HepG2 (cell line): ENCODE results near the gene LMX1B. TPM values are rescaled to one million over a fixed set of nuclear protein-coding genes. Genes with fewer than 3 reads are reported as not detected.

Experiments used
- ATAC-seq: fragments of 200-7000 bp; cut with Tn5 transposase; 3 replicates; pipeline ENCODE4 v1.9.1; 2020; ENCODE audit warnings: mild to moderate bottlenecking, moderate library complexity
- BruUV-seq: library from RNA; stranded (reverse); fragments of 400-500 nt; replicated peaks from 2 replicates; lab custom pipeline; 2021; lab: Mats Ljungman, UMichigan
- CTCF ChIA-PET: fragments of 300-600 bp; formaldehyde crosslinking; extraction: SDS; loops from one replicate; lab custom pipeline; 2021; ENCODE audit warnings: low total read pairs, inconsistent platforms, low intra/inter-chr PET ratio; lab: Yijun Ruan, JAX
- POLR2A ChIA-PET: fragments of 350-600 bp; sonication (Branson Sonifier 250); formaldehyde crosslinking; loops from one replicate; lab custom pipeline; 2020; ENCODE audit warnings: antibody characterized with exemption, inconsistent platforms; lab: Yijun Ruan, JAX
- DNase-seq: peaks from one replicate; pipeline ENCODE4 v3.0.0-alpha.2; 2015; ENCODE audit warnings: low spot score
- FAIRE-seq: peaks from 3 replicates; lab custom pipeline; 2011; peaks lifted over from hg19 to GRCh38; lab: Jason Lieb, UNC
- H2AFZ ChIP-seq: one replicate; pipeline ENCODE4 v1.6.1; 2011; ENCODE audit warnings: low read length, inconsistent platforms
- H3K27ac ChIP-seq: fragments of 300-600 bp; 3 replicates; pipeline ENCODE4 v1.8.0; 2011; ENCODE audit warnings: mixed run types, mild to moderate bottlenecking, mixed read lengths, low read length, inconsistent platforms; ENCODE audit not compliant: insufficient read depth; ENCODE audit errors: extremely low read length
- H3K27me3 ChIP-seq, 2 experiments: fragments of 200-600 bp in 1 of 2; 2 replicates in 1 of 2; 3 replicates in 1 of 2; pipeline versions ENCODE4 v1.6.0 to v1.8.0; 2011; ENCODE audit warnings: low read length in 2 of 2, mild to moderate bottlenecking in 2 of 2, moderate library complexity in 2 of 2, inconsistent platforms in 1 of 2; ENCODE audit not compliant: insufficient read depth in 2 of 2, control insufficient read depth in 1 of 2
- H3K36me3 ChIP-seq, 2 experiments: fragments of 200-600 bp in 1 of 2; replicated peaks in 1 of 2; 2 replicates in 1 of 2; 3 replicates in 1 of 2; pipeline versions ENCODE4 v1.5.1 to v1.8.0; 2011; ENCODE audit warnings: low read length in 2 of 2, inconsistent platforms in 1 of 2; ENCODE audit not compliant: insufficient read depth in 2 of 2, control insufficient read depth in 1 of 2
- H3K4me1 ChIP-seq: 2 replicates; pipeline ENCODE4 v1.5.1; 2012; ENCODE audit warnings: low read length, inconsistent platforms; ENCODE audit not compliant: insufficient read depth
- H3K4me2 ChIP-seq: 2 replicates; pipeline ENCODE4 v1.6.0; 2011; ENCODE audit warnings: low read depth, low read length, inconsistent platforms
- H3K4me3 ChIP-seq, 3 experiments: fragments of 200-600 bp in 1 of 3; sonication (generic), shearing (Covaris generic) in 1 of 3; replicated peaks in 1 of 3; 2 replicates each; pipeline ENCODE4 v1.5.1; 2011 to 2016; ENCODE audit warnings: low read length in 3 of 3, inconsistent platforms in 2 of 3, low read depth in 2 of 3, mild to moderate bottlenecking in 2 of 3, control low read depth in 1 of 3, mixed read lengths in 1 of 3; ENCODE audit not compliant: insufficient read depth in 1 of 3
- H3K79me2 ChIP-seq: one replicate; pipeline ENCODE4 v1.6.1; 2011; ENCODE audit warnings: low read length, inconsistent platforms; ENCODE audit not compliant: insufficient read depth
- H3K9ac ChIP-seq: 2 replicates; pipeline ENCODE4 v1.6.0; 2011; ENCODE audit warnings: mild to moderate bottlenecking, low read depth, low read length, inconsistent platforms; ENCODE audit not compliant: insufficient read depth
- H3K9me3 ChIP-seq: 2 replicates; pipeline ENCODE4 v1.5.1; 2012; ENCODE audit warnings: mild to moderate bottlenecking, low read length
- H4K20me1 ChIP-seq: 2 replicates; pipeline ENCODE4 v1.6.0; 2011; ENCODE audit warnings: inconsistent platforms, mild to moderate bottlenecking, low read length, moderate library complexity; ENCODE audit not compliant: insufficient read depth
- EZH2 ChIP-seq: conservative IDR thresholded peaks from 2 replicates; pipeline ENCODE4 v1.6.1; 2012; ENCODE audit warnings: mild to moderate bottlenecking, low read depth, low read length, moderate library complexity
- HMG20A ChIP-seq: IDR thresholded peaks from 2 replicates; pipeline ENCODE4 v1.6.1; 2016; ENCODE audit warnings: borderline replicate concordance
- JARID2 ChIP-seq: sonication (generic); formaldehyde crosslinking; IDR thresholded peaks from 2 replicates; pipeline ENCODE4 v1.8.1; 2023; ENCODE audit warnings: missing genetic modification reagents, inconsistent platforms; ENCODE audit not compliant: insufficient replicate concordance
- PCBP2 ChIP-seq: fragments of 200-400 bp; formaldehyde crosslinking; optimal IDR thresholded peaks from 2 replicates; pipeline ENCODE3; 2018; ENCODE audit warnings: low read length, low read depth; ENCODE audit not compliant: poor library complexity, severe bottlenecking
- SSRP1 ChIP-seq: IDR thresholded peaks from 2 replicates; pipeline ENCODE4 v1.6.1; 2016; ENCODE audit warnings: control low read depth
- ZNF232 ChIP-seq: sonication (generic); formaldehyde crosslinking; IDR thresholded peaks from 2 replicates; pipeline ENCODE4 v1.4.0; 2020; ENCODE audit warnings: missing genetic modification reagents, borderline replicate concordance
- ZNF7 ChIP-seq: IDR thresholded peaks from 2 replicates; pipeline ENCODE4 v1.6.1; 2016; ENCODE audit warnings: missing biosample characterization, missing genetic modification reagents
- ZNF782 ChIP-seq: sonication (generic); formaldehyde crosslinking; IDR thresholded peaks from 2 replicates; pipeline ENCODE4 v1.4.0; 2020; ENCODE audit warnings: missing genetic modification reagents, mild to moderate bottlenecking, borderline replicate concordance
- WGBS: methylation state at CpG from one replicate; pipeline ENCODE4 v1.1.6; 2017; ENCODE audit warnings: low lambda C conversion rate; 5-methylcytosine and 5-hydroxymethylcytosine counted together
- in situ Hi-C: cut with HindIII; loops from 2 replicates; pipeline ENCODE4 v1.10.0; 2017; ENCODE audit warnings: low pct_unique_long_range_greater_than_20kb; ENCODE audit not compliant: extremely low pct_ligation_motif_present
- intact Hi-C: fragments of 100-400 bp; cut with micrococcal nuclease; formaldehyde crosslinking; loops from one replicate; pipeline ENCODE4 v1.10.0; 2022; ENCODE audit not compliant: unreplicated experiment
- polyA plus RNA-seq, 8 experiments: library from polyadenylated mRNA; depleted of rRNA in 3 of 8; stranded (reverse) in 7 of 8; unstranded in 1 of 8; fragments of >200 nt; fragmentation: Illumina TruSeq in 4 of 8; extraction: Trizol in 4 of 8; gene quantifications; 2 replicates each; pipeline versions ENCODE4 v1.2.1 to v1.2.3, GENCODE V29; 2011 to 2016; ENCODE audit warnings: low read depth in 4 of 8, missing spikeins in 1 of 8, mixed read lengths in 1 of 8; ENCODE audit not compliant: insufficient read depth in 1 of 8
- total RNA-seq, 5 experiments: library from RNA; depleted of rRNA; stranded (reverse); fragments of >200 nt; fragmentation: Illumina TruSeq; extraction: Trizol; gene quantifications; 2 replicates each; pipeline ENCODE4 v1.2.3, GENCODE V29; 2016; ENCODE audit warnings: low read depth in 1 of 5
- TF ChIP-seq, protein P1 (sequence below): sonication (generic); formaldehyde crosslinking; IDR thresholded peaks from 2 replicates; pipeline ENCODE4 v1.4.0; 2020; ENCODE audit warnings: missing genetic modification reagents
- TF ChIP-seq, protein P2 (sequence below): IDR thresholded peaks from 2 replicates; pipeline ENCODE4 v1.6.1; 2016; ENCODE audit warnings: low read depth
- TF ChIP-seq, protein P3 (sequence below): sonication (generic); formaldehyde crosslinking; IDR thresholded peaks from 2 replicates; pipeline ENCODE4 v1.4.0; 2020; ENCODE audit warnings: mild to moderate bottlenecking, missing genetic modification reagents
- TF ChIP-seq, protein P4 (sequence below): sonication (generic); formaldehyde crosslinking; conservative IDR thresholded peaks from 2 replicates; pipeline ENCODE4 v1.8.0; 2022; ENCODE audit warnings: missing genetic modification reagents
- TF ChIP-seq, protein P5 (sequence below): sonication (generic); formaldehyde crosslinking; IDR thresholded peaks from 2 replicates; pipeline ENCODE4 v1.4.0; 2020; ENCODE audit warnings: missing genetic modification reagents

Gene LMX1B
- total and polyA plus RNA-seq, 2 of the 13 experiments (the other 11 are each of a cell fraction or from before 2014, with no cell fraction given): not detected

DNA sequence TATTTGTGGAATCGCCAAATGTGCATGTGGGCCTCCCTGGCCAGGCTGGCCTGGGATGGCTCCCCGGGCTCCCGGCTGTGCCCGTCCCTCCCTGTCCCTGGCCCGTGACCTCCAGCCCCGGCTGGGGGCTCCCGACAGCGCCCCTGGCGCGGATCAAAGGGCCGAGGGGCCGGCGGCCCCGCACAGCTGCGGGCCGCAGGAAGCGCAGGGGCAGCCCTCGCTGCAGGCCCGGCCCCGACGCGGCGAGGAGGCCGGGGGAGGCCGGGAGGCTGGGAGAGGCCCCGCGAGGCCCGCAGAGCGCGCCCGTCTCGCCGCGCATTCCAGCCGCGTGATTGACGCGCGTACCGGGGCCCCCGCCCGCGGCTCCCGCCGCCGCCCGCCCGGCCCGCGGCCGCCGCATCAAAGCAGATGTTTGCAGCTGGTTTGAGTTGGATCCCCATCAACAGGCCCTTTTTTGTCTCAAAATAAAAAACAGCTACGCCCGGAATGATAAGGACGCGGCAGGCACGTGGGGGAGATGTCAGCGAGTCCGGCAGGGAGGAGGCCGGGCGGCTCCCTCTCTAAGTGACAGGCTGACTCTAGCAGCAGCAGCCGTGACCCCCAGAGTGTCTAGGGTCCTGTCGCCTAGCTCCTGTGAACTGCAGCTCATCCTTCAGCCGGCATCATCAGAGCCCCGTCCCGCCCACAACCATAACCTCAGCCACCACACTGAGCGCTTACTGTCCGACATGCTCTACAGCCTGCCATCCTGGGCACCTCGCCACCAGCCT lies 69.4 kb downstream of the LMX1B start:
- Histone ChIP-seq H3K36me3 (no peaks in the 10 kb centered on the region), H3K27me3 (peaks cover 8 to 65% of the 10 kb centered on the region in 2 experiments; a peak in 4 of 5 replicates), H3K9me3 (no peaks in the 10 kb centered on the region), H2AFZ (no peak overlapping the region), H3K4me3 (peak overlapping the region in 1 of 3 experiments; percentile 56; a peak in 2 of 6 replicates), H4K20me1 (no peaks in the 10 kb centered on the region), H3K79me2 (no peaks in the 10 kb centered on the region), H3K4me2 (peak overlapping the region; percentile 51), H3K4me1 (peaks cover 5% of the 10 kb centered on the region; the same call in 1 of the 2 replicates), H3K27ac (no peak overlapping the region), H3K9ac (no peak overlapping the region)
- intact Hi-C loops: no loop called here
- 8% methylated on average over 22 of the region's 69 CpGs for WGBS
- in situ Hi-C loops: no loop called here
- FAIRE-seq (no peak), ATAC-seq (peak; percentile 56), DNase-seq (no peak)
- CTCF ChIA-PET: no interaction called here
- BruUV-seq: no TSS peak
- POLR2A ChIA-PET: no interaction called here
- peak; percentile 94 for TF ChIP-seq EZH2
- TF ChIP-seq PCBP2: no peak
- TF ChIP-seq ZNF782 (CRISPR knock-in tag): no peak
- TF ChIP-seq, protein P1, sequence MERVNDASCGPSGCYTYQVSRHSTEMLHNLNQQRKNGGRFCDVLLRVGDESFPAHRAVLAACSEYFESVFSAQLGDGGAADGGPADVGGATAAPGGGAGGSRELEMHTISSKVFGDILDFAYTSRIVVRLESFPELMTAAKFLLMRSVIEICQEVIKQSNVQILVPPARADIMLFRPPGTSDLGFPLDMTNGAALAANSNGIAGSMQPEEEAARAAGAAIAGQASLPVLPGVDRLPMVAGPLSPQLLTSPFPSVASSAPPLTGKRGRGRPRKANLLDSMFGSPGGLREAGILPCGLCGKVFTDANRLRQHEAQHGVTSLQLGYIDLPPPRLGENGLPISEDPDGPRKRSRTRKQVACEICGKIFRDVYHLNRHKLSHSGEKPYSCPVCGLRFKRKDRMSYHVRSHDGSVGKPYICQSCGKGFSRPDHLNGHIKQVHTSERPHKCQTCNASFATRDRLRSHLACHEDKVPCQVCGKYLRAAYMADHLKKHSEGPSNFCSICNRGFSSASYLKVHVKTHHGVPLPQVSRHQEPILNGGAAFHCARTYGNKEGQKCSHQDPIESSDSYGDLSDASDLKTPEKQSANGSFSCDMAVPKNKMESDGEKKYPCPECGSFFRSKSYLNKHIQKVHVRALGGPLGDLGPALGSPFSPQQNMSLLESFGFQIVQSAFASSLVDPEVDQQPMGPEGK (CRISPR knock-in tag): peak; percentile 69
- TF ChIP-seq, protein P2, sequence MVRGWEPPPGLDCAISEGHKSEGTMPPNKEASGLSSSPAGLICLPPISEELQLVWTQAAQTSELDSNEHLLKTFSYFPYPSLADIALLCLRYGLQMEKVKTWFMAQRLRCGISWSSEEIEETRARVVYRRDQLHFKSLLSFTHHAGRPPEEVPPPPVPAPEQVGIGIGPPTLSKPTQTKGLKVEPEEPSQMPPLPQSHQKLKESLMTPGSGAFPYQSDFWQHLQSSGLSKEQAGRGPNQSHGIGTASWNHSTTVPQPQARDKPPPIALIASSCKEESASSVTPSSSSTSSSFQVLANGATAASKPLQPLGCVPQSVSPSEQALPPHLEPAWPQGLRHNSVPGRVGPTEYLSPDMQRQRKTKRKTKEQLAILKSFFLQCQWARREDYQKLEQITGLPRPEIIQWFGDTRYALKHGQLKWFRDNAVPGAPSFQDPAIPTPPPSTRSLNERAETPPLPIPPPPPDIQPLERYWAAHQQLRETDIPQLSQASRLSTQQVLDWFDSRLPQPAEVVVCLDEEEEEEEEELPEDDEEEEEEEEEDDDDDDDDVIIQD (CRISPR knock-in tag): no peak
- TF ChIP-seq, protein P3, sequence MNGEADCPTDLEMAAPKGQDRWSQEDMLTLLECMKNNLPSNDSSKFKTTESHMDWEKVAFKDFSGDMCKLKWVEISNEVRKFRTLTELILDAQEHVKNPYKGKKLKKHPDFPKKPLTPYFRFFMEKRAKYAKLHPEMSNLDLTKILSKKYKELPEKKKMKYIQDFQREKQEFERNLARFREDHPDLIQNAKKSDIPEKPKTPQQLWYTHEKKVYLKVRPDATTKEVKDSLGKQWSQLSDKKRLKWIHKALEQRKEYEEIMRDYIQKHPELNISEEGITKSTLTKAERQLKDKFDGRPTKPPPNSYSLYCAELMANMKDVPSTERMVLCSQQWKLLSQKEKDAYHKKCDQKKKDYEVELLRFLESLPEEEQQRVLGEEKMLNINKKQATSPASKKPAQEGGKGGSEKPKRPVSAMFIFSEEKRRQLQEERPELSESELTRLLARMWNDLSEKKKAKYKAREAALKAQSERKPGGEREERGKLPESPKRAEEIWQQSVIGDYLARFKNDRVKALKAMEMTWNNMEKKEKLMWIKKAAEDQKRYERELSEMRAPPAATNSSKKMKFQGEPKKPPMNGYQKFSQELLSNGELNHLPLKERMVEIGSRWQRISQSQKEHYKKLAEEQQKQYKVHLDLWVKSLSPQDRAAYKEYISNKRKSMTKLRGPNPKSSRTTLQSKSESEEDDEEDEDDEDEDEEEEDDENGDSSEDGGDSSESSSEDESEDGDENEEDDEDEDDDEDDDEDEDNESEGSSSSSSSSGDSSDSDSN (CRISPR knock-in tag): peak; percentile 31; the same call in 1 of the 2 replicates
- no peak for TF ChIP-seq SSRP1 (CRISPR knock-in tag)
- TF ChIP-seq, protein P4, sequence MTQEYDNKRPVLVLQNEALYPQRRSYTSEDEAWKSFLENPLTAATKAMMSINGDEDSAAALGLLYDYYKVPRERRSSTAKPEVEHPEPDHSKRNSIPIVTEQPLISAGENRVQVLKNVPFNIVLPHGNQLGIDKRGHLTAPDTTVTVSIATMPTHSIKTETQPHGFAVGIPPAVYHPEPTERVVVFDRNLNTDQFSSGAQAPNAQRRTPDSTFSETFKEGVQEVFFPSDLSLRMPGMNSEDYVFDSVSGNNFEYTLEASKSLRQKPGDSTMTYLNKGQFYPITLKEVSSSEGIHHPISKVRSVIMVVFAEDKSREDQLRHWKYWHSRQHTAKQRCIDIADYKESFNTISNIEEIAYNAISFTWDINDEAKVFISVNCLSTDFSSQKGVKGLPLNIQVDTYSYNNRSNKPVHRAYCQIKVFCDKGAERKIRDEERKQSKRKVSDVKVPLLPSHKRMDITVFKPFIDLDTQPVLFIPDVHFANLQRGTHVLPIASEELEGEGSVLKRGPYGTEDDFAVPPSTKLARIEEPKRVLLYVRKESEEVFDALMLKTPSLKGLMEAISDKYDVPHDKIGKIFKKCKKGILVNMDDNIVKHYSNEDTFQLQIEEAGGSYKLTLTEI (CRISPR knock-in tag): no peak
- no peak for TF ChIP-seq ZNF232 (CRISPR knock-in tag)
- TF ChIP-seq ZNF7 (CRISPR knock-in tag): no peak
- no peak for TF ChIP-seq HMG20A
- TF ChIP-seq, protein P5, sequence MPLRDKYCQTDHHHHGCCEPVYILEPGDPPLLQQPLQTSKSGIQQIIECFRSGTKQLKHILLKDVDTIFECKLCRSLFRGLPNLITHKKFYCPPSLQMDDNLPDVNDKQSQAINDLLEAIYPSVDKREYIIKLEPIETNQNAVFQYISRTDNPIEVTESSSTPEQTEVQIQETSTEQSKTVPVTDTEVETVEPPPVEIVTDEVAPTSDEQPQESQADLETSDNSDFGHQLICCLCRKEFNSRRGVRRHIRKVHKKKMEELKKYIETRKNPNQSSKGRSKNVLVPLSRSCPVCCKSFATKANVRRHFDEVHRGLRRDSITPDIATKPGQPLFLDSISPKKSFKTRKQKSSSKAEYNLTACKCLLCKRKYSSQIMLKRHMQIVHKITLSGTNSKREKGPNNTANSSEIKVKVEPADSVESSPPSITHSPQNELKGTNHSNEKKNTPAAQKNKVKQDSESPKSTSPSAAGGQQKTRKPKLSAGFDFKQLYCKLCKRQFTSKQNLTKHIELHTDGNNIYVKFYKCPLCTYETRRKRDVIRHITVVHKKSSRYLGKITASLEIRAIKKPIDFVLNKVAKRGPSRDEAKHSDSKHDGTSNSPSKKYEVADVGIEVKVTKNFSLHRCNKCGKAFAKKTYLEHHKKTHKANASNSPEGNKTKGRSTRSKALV: 0 out of 2 replicates have a peak, but pooled peaks have one; percentile 40
- no peak for TF ChIP-seq JARID2
